SHP77 treated with DMSO at 0.1 percent for 48 hours (cell line): ENCODE measurements around the gene HAP1.
"Not testable (repeated sequence)": the region's sequence is repeated elsewhere in the genome, so short reads cannot be mapped to it uniquely, and the experiment has no call there.

Experiments used
- DNase-seq: peaks from one replicate; lab custom pipeline; 2025; lab: John Stamatoyannopoulos, UW

HAP1 gene

DNA sequence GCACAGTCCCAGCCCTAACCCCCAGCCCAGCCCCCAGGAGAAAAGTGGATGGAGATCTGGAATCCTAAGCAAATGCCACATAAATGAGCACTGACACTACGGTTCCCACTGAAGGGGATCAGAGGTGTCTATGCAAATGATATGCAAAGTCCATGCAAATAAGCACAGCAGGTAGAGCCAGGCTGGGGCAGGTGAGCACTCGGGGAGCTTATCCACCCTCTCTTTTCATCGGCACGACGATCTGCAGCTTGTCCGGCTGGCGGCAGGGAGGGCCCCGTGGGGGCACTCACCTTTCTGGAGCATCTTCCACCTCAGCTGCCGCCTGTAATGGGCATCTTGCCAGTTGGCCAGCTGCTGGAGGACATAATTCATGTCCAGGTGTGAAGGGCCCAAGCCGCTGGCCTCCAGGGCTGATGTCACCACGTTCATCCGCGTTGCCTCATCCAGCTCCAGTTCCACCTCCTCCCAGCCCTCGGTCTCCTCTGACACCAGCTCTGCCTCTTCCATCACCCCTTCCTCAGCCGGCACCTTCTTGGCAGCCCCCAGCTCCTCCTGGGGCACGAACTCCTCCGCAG is 9.9 kb downstream of the HAP1 start:
- DNase-seq = peak; percentile 90

- DNase-seq = no peak
Observed at GRCh38 chr17:41723801-41724475, 10.5 kb downstream of the HAP1 start.

- no peak for DNase-seq
Observed at GRCh38 chr17:41722231-41722630, 12.2 kb downstream of the HAP1 start.

- no peak for DNase-seq
Observed at GRCh38 chr17:41718287-41718645, 16.2 kb downstream of the HAP1 start.

DNA sequence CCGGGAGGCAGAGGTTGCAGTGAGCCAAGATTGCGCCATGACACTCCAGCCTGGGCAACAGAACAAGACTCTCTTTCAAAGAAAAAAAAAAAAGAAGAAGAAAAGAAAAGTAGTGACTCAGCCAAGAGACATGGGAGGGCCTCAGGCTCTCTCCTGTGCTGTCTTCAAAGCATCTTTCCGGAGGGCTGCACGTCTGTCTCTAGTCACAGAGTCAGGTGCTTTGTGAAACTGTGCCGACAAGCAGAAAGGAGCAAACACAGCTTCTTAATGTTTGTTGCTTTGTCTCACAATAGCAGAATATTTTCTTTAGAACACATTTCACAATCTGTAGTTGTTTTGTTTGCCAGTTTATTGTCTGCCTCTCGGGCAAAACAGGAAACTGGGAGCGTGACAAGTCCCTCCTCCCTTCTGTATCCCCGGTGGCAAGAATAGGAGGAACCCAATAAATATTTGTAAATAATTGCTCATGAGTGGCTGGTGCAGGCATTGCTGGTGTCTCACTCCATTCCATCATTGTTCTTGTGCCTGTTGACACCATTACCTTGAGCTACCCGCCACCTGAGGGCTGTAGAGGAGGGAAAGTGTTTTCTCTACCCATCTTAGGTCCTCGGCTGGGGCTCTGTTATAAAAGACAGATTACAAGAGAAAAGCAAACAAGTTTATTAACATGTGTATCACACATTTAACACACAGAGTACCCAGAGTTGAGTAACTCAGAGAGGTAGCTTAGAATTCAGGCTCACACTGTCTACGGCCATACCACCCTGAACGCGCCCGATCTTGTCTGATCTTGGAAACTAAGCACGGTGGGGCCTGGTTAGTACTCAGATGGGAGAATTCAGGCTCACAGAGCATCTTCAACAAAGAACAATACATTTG is 16.8 kb downstream of the HAP1 start:
- DNase-seq = no peak

- no peak for DNase-seq
Observed at GRCh38 chr17:41711669-41712400, 22.6 kb downstream of the HAP1 start, which contains the start of gene GAST. TSS of gene GAST (plus strand) at chr17:41712331. CDS start at chr17:41715437, 3,106 bp downstream.

DNA sequence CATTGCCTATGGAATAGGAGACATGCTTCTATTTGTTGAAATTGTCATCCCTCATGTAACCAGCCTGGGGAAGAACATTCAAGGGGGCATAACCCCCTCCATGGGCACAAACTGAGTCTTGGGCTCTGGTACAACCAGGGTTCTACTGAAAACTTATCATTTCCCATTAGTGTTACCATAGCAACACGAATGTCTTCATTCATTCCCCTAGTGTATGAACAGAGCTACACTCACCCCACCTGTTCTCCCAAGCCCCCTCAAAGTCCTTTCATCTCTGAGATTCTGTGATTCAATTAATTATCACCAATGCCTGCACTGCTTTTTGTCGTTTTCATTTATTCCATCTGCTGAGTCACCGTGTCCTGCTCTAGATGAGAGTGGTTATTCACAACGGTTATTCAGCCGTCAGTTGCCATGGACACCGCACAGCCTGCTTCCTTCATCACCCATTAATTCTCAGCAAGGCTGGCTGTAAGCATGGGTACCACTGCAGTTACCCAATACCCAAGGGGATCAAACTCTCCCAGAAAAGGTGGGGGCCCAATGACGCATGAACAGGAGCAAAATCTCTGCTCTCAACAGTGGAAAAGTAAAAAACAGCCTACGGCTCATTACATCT is 23.9 kb downstream of the HAP1 start:
- DNase-seq = no peak

- DNase-seq = no peak
Observed at GRCh38 chr17:41707803-41708669, 26.4 kb downstream of the HAP1 start.

GRCh38 chr17:41705271-41705991 is 29.0 kb downstream of the HAP1 start:
- peak; percentile 21 for DNase-seq

GRCh38 chr17:41702712-41703111 is 31.7 kb downstream of the HAP1 start:
- DNase-seq = no peak

GRCh38 chr17:41700843-41701242 is 33.6 kb downstream of the HAP1 start:
- not testable (repeated sequence) for DNase-seq

GRCh38 chr17:41697122-41697962 is 37.1 kb downstream of the HAP1 start:
- no peak for DNase-seq

- peak; percentile 17 for DNase-seq
Observed at GRCh38 chr17:41695954-41696757, 38.3 kb downstream of the HAP1 start.

DNA sequence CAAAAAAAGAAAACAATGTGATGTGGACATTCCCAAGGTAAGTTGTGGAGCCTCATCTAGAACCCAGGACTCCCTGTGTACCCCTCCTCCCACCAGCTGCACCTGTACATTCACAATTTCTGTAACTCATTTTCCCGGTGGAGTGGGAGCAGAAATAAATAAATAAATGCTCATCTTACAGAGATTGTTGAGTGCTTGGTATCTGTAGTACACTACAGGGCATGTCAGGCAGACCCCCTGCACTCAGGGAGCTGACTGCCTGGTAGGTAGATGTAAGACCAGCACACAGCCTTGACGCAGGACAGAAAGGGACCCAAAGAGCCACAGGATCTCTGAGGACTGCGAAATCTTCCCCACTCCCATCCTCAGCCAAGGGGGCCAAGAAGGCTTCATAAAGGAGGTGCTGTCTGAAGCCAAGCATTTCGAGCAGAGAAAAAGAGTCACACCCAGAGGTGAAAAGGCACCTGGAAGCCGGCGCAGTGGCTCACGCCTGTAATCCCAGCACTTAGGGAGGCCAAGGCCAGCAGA is 39.2 kb downstream of the HAP1 start:
- DNase-seq = no peak

GRCh38 chr17:41692722-41693521 is 41.5 kb downstream of the HAP1 start:
- DNase-seq = no peak

- no peak for DNase-seq
Observed at GRCh38 chr17:41691031-41691777, 43.2 kb downstream of the HAP1 start.

- no peak for DNase-seq
Observed at GRCh38 chr17:41690497-41690896, 43.9 kb downstream of the HAP1 start.
